Measurements from ENCODE around the gene SPTBN5.

Gene SPTBN5

DNA sequence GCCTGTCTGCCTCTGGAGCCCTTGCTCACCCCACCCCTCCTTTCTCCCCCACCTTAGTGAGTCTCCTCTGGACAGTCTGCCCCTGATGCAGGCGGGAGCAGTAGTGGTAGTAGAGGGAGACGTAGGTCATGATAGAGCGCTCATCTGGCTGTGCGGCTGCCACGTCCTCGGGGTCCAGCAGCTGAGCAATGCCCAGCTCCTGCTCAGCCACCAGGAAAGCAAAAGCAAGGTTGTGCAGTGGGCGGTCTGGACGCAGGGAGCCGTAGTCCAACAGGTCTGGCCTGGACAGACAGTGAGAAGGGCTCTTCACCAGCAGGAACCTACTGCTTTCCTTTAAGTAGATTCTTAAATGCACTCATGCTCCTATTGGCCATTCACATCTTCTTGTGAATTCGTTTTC is 6.7 kb downstream of the SPTBN5 start:
- ChIA-PET POLR2A (no interaction called here), CTCF (interaction anchor here (1.8 kb wide), 1 partner anchor 10 kb away, joined by 5 read pairs; no protein-coding TSS in a partner anchor)
- no peak for DNase-seq
- Histone ChIP-seq H3K9me3 (ENCODE audit: control extremely low read depth in 1 of 5, control insufficient read depth in 4 of 5, insufficient read depth in 2 of 5, low read depth in 1 of 5, low read length in 4 of 5) (no peaks in the 10 kb centered on the region), H3K4me1 (ENCODE audit: control extremely low read depth in 1 of 4, control insufficient read depth in 4 of 4, insufficient read depth in 4 of 4, low read length in 3 of 4) (peaks cover 0 to 16% (median 13%) of the 10 kb centered on the region in 4 experiments), H3K4me3 (ENCODE audit: control insufficient read depth in 1 of 7, extremely low read depth in 1 of 7, insufficient read depth in 4 of 7, low read depth in 2 of 7, low read length in 6 of 7) (no peak overlapping the region), H3K27me3 (replicated peaks in 2 of 5; ENCODE audit: control insufficient read depth in 4 of 5, insufficient read depth in 5 of 5, low read length in 4 of 5) (peaks cover 0 to 4% (median 0%) of the 10 kb centered on the region in 5 experiments), H3K36me3 (ENCODE audit: control insufficient read depth in 4 of 4, insufficient read depth in 4 of 4, low read length in 3 of 4) (no peaks in the 10 kb centered on the region), H3K27ac (ENCODE audit: insufficient read depth in 1 of 2, low read depth in 1 of 2, low read length in 2 of 2, poor library complexity in 1 of 2, severe bottlenecking in 2 of 2) (no peak overlapping the region)
- 98% methylated on average over 7 of the region's 10 CpGs for WGBS (ENCODE audit: insufficient coverage)

DNA sequence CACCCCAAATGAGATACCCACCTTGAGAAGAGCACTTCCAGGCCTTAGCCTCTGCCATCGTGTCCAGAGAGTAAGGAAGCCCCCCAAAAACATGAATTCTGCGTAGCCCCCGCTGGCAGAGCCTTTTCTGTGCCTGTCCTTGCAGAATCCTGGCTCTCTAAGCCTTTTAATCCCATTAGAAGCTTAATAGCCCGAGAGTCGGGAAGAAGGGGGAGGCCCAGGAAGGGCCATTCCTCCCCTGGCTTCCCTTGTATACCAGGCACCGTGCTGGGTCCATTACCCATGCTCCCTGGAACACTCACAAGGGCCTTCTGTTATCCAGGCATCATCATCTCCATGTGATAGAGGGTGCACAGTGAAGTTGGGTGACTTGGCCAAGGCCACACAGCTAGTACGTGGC is 7.1 kb downstream of the SPTBN5 start:
- H3K4me3 ChIP-seq (ENCODE audit: control insufficient read depth in 1 of 7, extremely low read depth in 1 of 7, insufficient read depth in 4 of 7, low read depth in 2 of 7, low read length in 6 of 7) = no peak overlapping the region
- H3K27me3 ChIP-seq (replicated peaks in 2 of 5; ENCODE audit: control insufficient read depth in 4 of 5, insufficient read depth in 5 of 5, low read length in 4 of 5) = peaks cover 0 to 6% (median 0%) of the 10 kb centered on the region in 5 experiments
- DNase-seq = no peak
- ChIA-PET CTCF (interaction anchor here (1.7 to 1.8 kb wide), 2 partner anchors 9 to 10 kb away, joined by 4 to 5 read pairs; no protein-coding TSS in a partner anchor), POLR2A (no interaction called here)
- H3K27ac ChIP-seq (ENCODE audit: insufficient read depth in 1 of 2, low read depth in 1 of 2, low read length in 2 of 2, poor library complexity in 1 of 2, severe bottlenecking in 2 of 2) = no peak overlapping the region
- H3K4me1 ChIP-seq (ENCODE audit: control extremely low read depth in 1 of 4, control insufficient read depth in 4 of 4, insufficient read depth in 4 of 4, low read length in 3 of 4) = peaks cover 0 to 16% (median 15%) of the 10 kb centered on the region in 4 experiments
- H3K36me3 ChIP-seq (ENCODE audit: control insufficient read depth in 4 of 4, insufficient read depth in 4 of 4, low read length in 3 of 4) = no peaks in the 10 kb centered on the region
- 93% methylated on average over 6 of the region's 7 CpGs for WGBS (ENCODE audit: insufficient coverage)
- H3K9me3 ChIP-seq (ENCODE audit: control extremely low read depth in 1 of 5, control insufficient read depth in 4 of 5, insufficient read depth in 2 of 5, low read depth in 1 of 5, low read length in 4 of 5) = no peaks in the 10 kb centered on the region

DNA sequence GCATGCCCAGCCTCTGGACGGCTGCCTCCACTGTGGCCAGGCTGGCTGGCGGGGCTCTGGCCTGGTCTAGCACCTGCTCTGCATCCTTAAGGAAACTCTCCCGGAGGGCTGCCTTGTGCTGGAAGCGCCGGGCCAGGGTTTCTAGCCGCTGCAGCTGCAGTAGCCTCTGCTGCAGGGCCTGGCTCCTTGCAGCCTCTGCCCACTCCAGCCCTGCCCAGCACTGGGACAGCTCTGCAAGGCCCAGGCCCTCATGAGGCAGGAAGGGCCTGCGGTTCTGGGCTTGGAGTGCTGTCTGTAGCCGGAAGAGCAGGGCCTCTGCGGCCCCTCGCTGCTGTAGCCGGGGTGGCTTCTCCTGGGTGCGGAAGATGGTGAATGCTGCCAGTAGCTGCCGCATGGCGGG is 8.0 kb downstream of the SPTBN5 start:
- H3K36me3 ChIP-seq (ENCODE audit: control insufficient read depth in 4 of 4, insufficient read depth in 4 of 4, low read length in 3 of 4) = no peaks in the 10 kb centered on the region
- H3K4me3 ChIP-seq (ENCODE audit: control insufficient read depth in 1 of 7, extremely low read depth in 1 of 7, insufficient read depth in 4 of 7, low read depth in 2 of 7, low read length in 6 of 7) = no peak overlapping the region
- ChIA-PET CTCF (interaction anchor here (1.7 to 1.8 kb wide), 2 partner anchors 9 to 10 kb away, joined by 4 to 5 read pairs; no protein-coding TSS in a partner anchor), POLR2A (no interaction called here)
- WGBS (ENCODE audit: insufficient coverage) = 90% methylated on average over 14 of the region's 14 CpGs
- peaks cover 0 to 19% (median 15%) of the 10 kb centered on the region in 4 experiments for H3K4me1 ChIP-seq (ENCODE audit: control extremely low read depth in 1 of 4, control insufficient read depth in 4 of 4, insufficient read depth in 4 of 4, low read length in 3 of 4)
- DNase-seq = no peak
- H3K27ac ChIP-seq (ENCODE audit: insufficient read depth in 1 of 2, low read depth in 1 of 2, low read length in 2 of 2, poor library complexity in 1 of 2, severe bottlenecking in 2 of 2) = no peak overlapping the region
- H3K27me3 ChIP-seq (replicated peaks in 2 of 5; ENCODE audit: control insufficient read depth in 4 of 5, insufficient read depth in 5 of 5, low read length in 4 of 5) = peaks cover 0 to 15% (median 7%) of the 10 kb centered on the region in 5 experiments
- H3K9me3 ChIP-seq (ENCODE audit: control extremely low read depth in 1 of 5, control insufficient read depth in 4 of 5, insufficient read depth in 2 of 5, low read depth in 1 of 5, low read length in 4 of 5) = no peaks in the 10 kb centered on the region

DNA sequence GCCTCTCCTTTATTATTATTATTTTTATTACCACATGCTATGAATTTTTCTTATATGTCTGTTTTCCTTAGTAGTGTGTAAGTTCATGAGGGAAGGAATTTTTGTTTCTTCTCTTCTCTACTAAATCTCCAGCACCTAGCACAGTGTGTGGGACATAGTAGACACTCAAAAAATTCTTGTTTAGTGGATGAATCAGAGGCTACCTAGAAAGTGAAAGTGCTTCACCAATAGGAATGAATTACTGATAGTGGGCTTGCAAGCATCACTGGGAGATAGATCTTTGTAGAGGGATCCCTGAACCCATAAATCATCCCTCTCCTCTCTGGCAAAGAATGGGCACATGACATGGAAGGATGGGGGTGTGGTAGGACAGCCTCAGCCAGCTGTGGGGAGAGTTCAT is 8.5 kb downstream of the SPTBN5 start:
- no peak overlapping the region for H3K4me3 ChIP-seq (ENCODE audit: control insufficient read depth in 1 of 7, extremely low read depth in 1 of 7, insufficient read depth in 4 of 7, low read depth in 2 of 7, low read length in 6 of 7)
- H3K27ac ChIP-seq (ENCODE audit: insufficient read depth in 1 of 2, low read depth in 1 of 2, low read length in 2 of 2, poor library complexity in 1 of 2, severe bottlenecking in 2 of 2) = no peak overlapping the region
- H3K9me3 ChIP-seq (ENCODE audit: control extremely low read depth in 1 of 5, control insufficient read depth in 4 of 5, insufficient read depth in 2 of 5, low read depth in 1 of 5, low read length in 4 of 5) = no peaks in the 10 kb centered on the region
- CTCF ChIA-PET = interaction anchor here (1.7 kb wide), 1 partner anchor 10 kb away, joined by 4 read pairs; no protein-coding TSS in a partner anchor
- peaks cover 0 to 20% (median 10%) of the 10 kb centered on the region in 5 experiments for H3K27me3 ChIP-seq (replicated peaks in 2 of 5; ENCODE audit: control insufficient read depth in 4 of 5, insufficient read depth in 5 of 5, low read length in 4 of 5)
- no peak for DNase-seq
- POLR2A ChIA-PET = no interaction called here
- H3K36me3 ChIP-seq (ENCODE audit: control insufficient read depth in 4 of 4, insufficient read depth in 4 of 4, low read length in 3 of 4) = no peaks in the 10 kb centered on the region
- peaks cover 0 to 19% (median 15%) of the 10 kb centered on the region in 4 experiments for H3K4me1 ChIP-seq (ENCODE audit: control extremely low read depth in 1 of 4, control insufficient read depth in 4 of 4, insufficient read depth in 4 of 4, low read length in 3 of 4)

DNA sequence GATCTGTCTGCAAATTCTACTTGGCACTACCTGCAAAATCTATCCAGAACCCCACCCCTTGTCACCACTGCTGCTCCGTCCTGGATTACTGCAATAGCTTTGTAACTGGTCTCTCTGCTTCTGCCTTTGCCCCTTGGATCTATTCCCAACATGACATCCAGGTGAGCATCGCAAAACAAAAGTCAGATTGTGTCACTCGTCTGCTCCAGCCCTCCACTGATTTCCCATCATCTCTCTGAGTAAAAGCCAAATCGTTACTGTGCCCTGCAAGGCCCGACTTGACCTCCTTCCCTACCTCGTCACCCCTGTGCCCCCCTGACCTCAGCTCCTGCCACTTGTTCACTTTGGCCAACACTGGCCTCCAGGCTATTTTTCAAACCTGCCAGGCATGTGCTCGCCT is 9.4 kb downstream of the SPTBN5 start:
- POLR2A ChIA-PET = no interaction called here
- no peaks in the 10 kb centered on the region for H3K9me3 ChIP-seq (ENCODE audit: control extremely low read depth in 1 of 5, control insufficient read depth in 4 of 5, insufficient read depth in 2 of 5, low read depth in 1 of 5, low read length in 4 of 5)
- no peak overlapping the region for H3K4me3 ChIP-seq (ENCODE audit: control insufficient read depth in 1 of 7, extremely low read depth in 1 of 7, insufficient read depth in 4 of 7, low read depth in 2 of 7, low read length in 6 of 7)
- H3K4me1 ChIP-seq (ENCODE audit: control extremely low read depth in 1 of 4, control insufficient read depth in 4 of 4, insufficient read depth in 4 of 4, low read length in 3 of 4) = peaks cover 0 to 19% (median 15%) of the 10 kb centered on the region in 4 experiments
- no peak for DNase-seq
- CTCF ChIA-PET = interaction anchor here (0.9 to 2.5 kb wide), 2 partner anchors 8 to 112 kb away, joined by 5 to 8 read pairs; no protein-coding TSS in a partner anchor
- H3K36me3 ChIP-seq (ENCODE audit: control insufficient read depth in 4 of 4, insufficient read depth in 4 of 4, low read length in 3 of 4) = no peaks in the 10 kb centered on the region
- H3K27ac ChIP-seq (ENCODE audit: insufficient read depth in 1 of 2, low read depth in 1 of 2, low read length in 2 of 2, poor library complexity in 1 of 2, severe bottlenecking in 2 of 2) = no peak overlapping the region
- peaks cover 0 to 22% (median 10%) of the 10 kb centered on the region in 5 experiments for H3K27me3 ChIP-seq (replicated peaks in 2 of 5; ENCODE audit: control insufficient read depth in 4 of 5, insufficient read depth in 5 of 5, low read length in 4 of 5)
- WGBS (ENCODE audit: insufficient coverage) = 95% methylated on average over 6 of the region's 7 CpGs

DNA sequence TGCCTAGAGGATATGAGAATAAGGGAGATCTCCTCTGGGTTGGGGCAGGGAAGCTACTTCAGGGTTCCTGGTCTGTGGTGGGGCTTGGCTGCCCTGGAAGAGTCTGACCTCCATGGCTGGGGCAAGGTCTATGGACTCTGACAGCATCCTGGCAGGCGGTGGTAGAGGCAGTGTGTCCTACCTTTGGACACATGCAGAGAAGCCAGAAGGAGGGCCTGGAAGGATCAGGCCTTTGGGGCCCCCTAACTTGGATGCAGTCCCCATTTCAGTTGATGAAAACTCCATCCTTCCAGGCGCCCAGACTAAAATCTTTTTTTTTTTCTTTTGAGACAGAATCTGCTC is 10.4 kb downstream of the SPTBN5 start:
- WGBS (ENCODE audit: insufficient coverage) = 100% methylated on average over 2 of the region's 2 CpGs
- Histone ChIP-seq H3K4me3 (ENCODE audit: control insufficient read depth in 1 of 7, extremely low read depth in 1 of 7, insufficient read depth in 4 of 7, low read depth in 2 of 7, low read length in 6 of 7) (no peak overlapping the region), H3K27me3 (replicated peaks in 2 of 5; ENCODE audit: control insufficient read depth in 4 of 5, insufficient read depth in 5 of 5, low read length in 4 of 5) (peaks cover 0 to 22% (median 10%) of the 10 kb centered on the region in 5 experiments), H3K27ac (ENCODE audit: insufficient read depth in 1 of 2, low read depth in 1 of 2, low read length in 2 of 2, poor library complexity in 1 of 2, severe bottlenecking in 2 of 2) (no peak overlapping the region), H3K4me1 (ENCODE audit: control extremely low read depth in 1 of 4, control insufficient read depth in 4 of 4, insufficient read depth in 4 of 4, low read length in 3 of 4) (peaks cover 0 to 19% (median 12%) of the 10 kb centered on the region in 4 experiments), H3K36me3 (ENCODE audit: control insufficient read depth in 4 of 4, insufficient read depth in 4 of 4, low read length in 3 of 4) (no peaks in the 10 kb centered on the region), H3K9me3 (ENCODE audit: control extremely low read depth in 1 of 5, control insufficient read depth in 4 of 5, insufficient read depth in 2 of 5, low read depth in 1 of 5, low read length in 4 of 5) (no peaks in the 10 kb centered on the region)
- no peak for DNase-seq
- CTCF ChIA-PET = interaction anchor here (0.7 to 2.8 kb wide), 3 partner anchors 9 to 21 kb away, joined by 5 to 11 read pairs (median 8); no protein-coding TSS in a partner anchor
- POLR2A ChIA-PET = no interaction called here

DNA sequence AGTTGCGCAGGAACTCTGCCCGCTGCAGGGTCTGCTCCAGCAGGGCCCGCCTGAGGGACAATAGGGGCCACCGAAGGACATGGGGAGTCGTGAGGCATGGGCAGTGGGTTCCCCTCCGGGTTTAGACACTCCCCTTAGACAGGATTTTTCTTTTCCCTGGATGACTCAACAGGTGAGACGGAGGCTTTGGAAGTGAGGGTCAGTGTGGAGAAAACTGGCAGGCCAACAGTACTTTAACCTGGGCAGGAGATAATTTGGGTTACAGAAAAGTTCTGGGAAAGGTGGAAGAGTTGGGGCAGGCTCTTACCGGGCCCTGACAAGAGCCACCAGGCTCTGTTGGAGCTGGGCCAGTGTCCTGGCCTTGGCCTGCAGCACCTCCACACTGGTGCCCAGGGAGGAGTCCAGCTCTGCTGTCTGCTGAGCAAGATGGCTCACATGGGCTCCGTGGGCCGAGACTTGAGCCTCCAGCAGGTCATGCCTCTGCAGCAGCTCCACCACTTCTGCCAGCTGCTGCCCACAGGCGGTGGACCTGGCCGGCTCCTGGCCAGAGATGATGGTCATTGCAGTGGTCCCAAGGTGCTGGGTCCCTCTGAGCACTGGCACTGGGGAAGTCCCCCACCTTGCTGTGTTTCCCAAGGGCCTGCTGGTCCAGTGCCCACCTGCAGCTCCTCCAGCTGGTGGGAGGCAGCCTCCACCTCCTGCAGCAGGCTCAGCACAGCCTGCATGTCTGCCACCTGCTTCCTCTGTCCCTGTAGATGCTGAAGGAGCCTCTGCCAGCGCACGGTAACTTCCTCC is 11.0 kb downstream of the SPTBN5 start:
- no peak overlapping the region for H3K4me3 ChIP-seq (ENCODE audit: control insufficient read depth in 1 of 7, extremely low read depth in 1 of 7, insufficient read depth in 4 of 7, low read depth in 2 of 7, low read length in 6 of 7)
- H3K27ac ChIP-seq (ENCODE audit: insufficient read depth in 1 of 2, low read depth in 1 of 2, low read length in 2 of 2, poor library complexity in 1 of 2, severe bottlenecking in 2 of 2) = no peak overlapping the region
- 75% methylated on average over 14 of the region's 14 CpGs for WGBS (ENCODE audit: insufficient coverage)
- no peaks in the 10 kb centered on the region for H3K9me3 ChIP-seq (ENCODE audit: control extremely low read depth in 1 of 5, control insufficient read depth in 4 of 5, insufficient read depth in 2 of 5, low read depth in 1 of 5, low read length in 4 of 5)
- DNase-seq = peak in 2 of 3 donors; percentile 81 to 88
- H3K36me3 ChIP-seq (ENCODE audit: control insufficient read depth in 4 of 4, insufficient read depth in 4 of 4, low read length in 3 of 4) = no peaks in the 10 kb centered on the region
- CTCF ChIA-PET = interaction anchor here (0.7 to 2.8 kb wide), 4 partner anchors 10 to 65 kb away, joined by 3 to 11 read pairs (median 6); no protein-coding TSS in a partner anchor
- H3K4me1 ChIP-seq (ENCODE audit: control extremely low read depth in 1 of 4, control insufficient read depth in 4 of 4, insufficient read depth in 4 of 4, low read length in 3 of 4) = peaks cover 0 to 19% (median 11%) of the 10 kb centered on the region in 4 experiments
- POLR2A ChIA-PET = no interaction called here
- peaks cover 0 to 22% (median 10%) of the 10 kb centered on the region in 5 experiments for H3K27me3 ChIP-seq (replicated peaks in 2 of 5; ENCODE audit: control insufficient read depth in 4 of 5, insufficient read depth in 5 of 5, low read length in 4 of 5)

Data from common myeloid progenitor, CD34-positive (primary cell).